Astrocyte (in vitro differentiated cells and primary cell): Measurements from ENCODE around the gene CMSS1.

Source experiments
- EZH2 ChIP-seq: IDR thresholded peaks from 2 replicates; pipeline ENCODE4 v1.6.1; 2012; ENCODE audit warnings: mild to moderate bottlenecking, low read length, inconsistent platforms; ENCODE audit not compliant: insufficient read depth
- TF ChIP-seq, protein P1 (sequence below): IDR thresholded peaks from 2 replicates; pipeline ENCODE4 v1.5.1; 2011; ENCODE audit warnings: low read depth, mild to moderate bottlenecking, inconsistent platforms, low read length, moderate library complexity; ENCODE audit not compliant: insufficient read depth

DNA sequence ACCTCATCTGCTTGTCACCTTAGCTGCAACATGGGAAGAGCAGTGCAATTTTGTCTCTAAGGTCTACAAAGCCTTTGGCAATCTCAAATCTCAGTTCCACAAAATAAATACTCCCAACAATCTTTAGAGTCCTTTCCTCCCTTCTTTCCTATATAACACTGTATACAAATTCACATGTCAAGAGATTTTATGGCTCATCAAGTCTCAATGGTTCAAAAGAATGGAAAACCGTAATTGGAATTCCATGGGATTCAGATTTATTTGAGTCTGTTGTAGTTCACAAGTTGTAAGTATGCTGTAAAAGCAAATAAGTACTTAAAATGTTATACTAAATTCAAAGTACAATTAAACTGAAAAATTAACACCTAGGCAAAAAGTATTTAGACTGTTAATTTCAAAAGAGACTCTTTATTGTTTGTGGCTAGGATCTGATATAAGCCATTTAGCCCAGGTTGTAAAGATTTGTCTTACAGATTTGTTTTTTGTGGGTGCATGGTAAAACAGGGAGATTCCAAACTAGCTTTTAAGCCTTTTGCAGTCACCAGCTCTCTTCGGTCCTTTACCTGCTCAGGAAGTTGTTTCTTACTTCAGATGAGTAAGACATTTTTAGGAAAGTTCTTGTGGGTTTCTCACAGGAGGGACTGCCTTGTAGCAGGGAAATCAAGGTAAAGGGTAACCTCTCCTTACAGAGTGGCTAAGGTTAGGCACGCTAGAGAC lies 50.1 kb downstream of the CMSS1 start:
- TF ChIP-seq, protein P1, sequence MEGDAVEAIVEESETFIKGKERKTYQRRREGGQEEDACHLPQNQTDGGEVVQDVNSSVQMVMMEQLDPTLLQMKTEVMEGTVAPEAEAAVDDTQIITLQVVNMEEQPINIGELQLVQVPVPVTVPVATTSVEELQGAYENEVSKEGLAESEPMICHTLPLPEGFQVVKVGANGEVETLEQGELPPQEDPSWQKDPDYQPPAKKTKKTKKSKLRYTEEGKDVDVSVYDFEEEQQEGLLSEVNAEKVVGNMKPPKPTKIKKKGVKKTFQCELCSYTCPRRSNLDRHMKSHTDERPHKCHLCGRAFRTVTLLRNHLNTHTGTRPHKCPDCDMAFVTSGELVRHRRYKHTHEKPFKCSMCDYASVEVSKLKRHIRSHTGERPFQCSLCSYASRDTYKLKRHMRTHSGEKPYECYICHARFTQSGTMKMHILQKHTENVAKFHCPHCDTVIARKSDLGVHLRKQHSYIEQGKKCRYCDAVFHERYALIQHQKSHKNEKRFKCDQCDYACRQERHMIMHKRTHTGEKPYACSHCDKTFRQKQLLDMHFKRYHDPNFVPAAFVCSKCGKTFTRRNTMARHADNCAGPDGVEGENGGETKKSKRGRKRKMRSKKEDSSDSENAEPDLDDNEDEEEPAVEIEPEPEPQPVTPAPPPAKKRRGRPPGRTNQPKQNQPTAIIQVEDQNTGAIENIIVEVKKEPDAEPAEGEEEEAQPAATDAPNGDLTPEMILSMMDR = no peak
- TF ChIP-seq EZH2 = no peak
